HL-60 (cell line): Measurements from ENCODE around the gene DNAAF1.

ENCODE experiments used
- GABPA ChIP-seq: IDR thresholded peaks from 2 replicates; pipeline ENCODE4 v1.6.1; 2012; ENCODE audit warnings: low read depth
- POLR2AphosphoS5 ChIP-seq: IDR thresholded peaks from 2 replicates; pipeline ENCODE4 v1.6.1; 2012; ENCODE audit warnings: low read depth
- TF ChIP-seq, protein P1 (sequence below): IDR thresholded peaks from one replicate; pipeline ENCODE4 v1.5.1; 2011; ENCODE audit warnings: low read length, control low read depth, inconsistent platforms; ENCODE audit not compliant: insufficient read depth
- TF ChIP-seq, protein P2 (sequence below): IDR thresholded peaks from 2 replicates; pipeline ENCODE4 v1.6.1; 2012; ENCODE audit warnings: low read depth; ENCODE audit not compliant: insufficient replicate concordance

DNA sequence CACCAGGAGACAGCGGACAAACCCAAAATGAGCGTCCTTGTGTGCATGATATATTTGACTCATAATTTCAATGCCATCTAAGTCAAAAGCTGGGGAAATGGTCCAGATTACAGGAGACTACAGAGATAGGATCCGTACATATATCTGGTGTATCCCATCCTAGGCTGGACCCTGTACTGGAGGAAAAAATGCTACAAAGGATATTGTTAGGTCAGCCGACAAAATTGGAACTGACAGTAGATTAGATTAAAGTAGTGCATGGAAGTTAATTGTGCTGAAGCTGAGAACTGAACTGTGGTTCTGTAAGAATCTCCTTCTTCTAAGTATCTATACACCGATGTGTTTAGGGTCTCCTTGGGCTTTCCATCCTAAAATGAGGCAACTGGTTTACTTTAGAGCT is 70.4 kb downstream of the DNAAF1 start:
- TF ChIP-seq, protein P1, sequence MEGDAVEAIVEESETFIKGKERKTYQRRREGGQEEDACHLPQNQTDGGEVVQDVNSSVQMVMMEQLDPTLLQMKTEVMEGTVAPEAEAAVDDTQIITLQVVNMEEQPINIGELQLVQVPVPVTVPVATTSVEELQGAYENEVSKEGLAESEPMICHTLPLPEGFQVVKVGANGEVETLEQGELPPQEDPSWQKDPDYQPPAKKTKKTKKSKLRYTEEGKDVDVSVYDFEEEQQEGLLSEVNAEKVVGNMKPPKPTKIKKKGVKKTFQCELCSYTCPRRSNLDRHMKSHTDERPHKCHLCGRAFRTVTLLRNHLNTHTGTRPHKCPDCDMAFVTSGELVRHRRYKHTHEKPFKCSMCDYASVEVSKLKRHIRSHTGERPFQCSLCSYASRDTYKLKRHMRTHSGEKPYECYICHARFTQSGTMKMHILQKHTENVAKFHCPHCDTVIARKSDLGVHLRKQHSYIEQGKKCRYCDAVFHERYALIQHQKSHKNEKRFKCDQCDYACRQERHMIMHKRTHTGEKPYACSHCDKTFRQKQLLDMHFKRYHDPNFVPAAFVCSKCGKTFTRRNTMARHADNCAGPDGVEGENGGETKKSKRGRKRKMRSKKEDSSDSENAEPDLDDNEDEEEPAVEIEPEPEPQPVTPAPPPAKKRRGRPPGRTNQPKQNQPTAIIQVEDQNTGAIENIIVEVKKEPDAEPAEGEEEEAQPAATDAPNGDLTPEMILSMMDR, result no peak
- TF ChIP-seq GABPA, result no peak
- TF ChIP-seq POLR2AphosphoS5, result no peak
- TF ChIP-seq, protein P2, sequence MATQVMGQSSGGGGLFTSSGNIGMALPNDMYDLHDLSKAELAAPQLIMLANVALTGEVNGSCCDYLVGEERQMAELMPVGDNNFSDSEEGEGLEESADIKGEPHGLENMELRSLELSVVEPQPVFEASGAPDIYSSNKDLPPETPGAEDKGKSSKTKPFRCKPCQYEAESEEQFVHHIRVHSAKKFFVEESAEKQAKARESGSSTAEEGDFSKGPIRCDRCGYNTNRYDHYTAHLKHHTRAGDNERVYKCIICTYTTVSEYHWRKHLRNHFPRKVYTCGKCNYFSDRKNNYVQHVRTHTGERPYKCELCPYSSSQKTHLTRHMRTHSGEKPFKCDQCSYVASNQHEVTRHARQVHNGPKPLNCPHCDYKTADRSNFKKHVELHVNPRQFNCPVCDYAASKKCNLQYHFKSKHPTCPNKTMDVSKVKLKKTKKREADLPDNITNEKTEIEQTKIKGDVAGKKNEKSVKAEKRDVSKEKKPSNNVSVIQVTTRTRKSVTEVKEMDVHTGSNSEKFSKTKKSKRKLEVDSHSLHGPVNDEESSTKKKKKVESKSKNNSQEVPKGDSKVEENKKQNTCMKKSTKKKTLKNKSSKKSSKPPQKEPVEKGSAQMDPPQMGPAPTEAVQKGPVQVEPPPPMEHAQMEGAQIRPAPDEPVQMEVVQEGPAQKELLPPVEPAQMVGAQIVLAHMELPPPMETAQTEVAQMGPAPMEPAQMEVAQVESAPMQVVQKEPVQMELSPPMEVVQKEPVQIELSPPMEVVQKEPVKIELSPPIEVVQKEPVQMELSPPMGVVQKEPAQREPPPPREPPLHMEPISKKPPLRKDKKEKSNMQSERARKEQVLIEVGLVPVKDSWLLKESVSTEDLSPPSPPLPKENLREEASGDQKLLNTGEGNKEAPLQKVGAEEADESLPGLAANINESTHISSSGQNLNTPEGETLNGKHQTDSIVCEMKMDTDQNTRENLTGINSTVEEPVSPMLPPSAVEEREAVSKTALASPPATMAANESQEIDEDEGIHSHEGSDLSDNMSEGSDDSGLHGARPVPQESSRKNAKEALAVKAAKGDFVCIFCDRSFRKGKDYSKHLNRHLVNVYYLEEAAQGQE, result no peak
